ENCODE measurements around the gene SUOX.
"Not testable (repeated sequence)": the region's sequence is repeated elsewhere in the genome, so short reads cannot be mapped to it uniquely, and the experiment has no call there.

SUOX gene

DNA sequence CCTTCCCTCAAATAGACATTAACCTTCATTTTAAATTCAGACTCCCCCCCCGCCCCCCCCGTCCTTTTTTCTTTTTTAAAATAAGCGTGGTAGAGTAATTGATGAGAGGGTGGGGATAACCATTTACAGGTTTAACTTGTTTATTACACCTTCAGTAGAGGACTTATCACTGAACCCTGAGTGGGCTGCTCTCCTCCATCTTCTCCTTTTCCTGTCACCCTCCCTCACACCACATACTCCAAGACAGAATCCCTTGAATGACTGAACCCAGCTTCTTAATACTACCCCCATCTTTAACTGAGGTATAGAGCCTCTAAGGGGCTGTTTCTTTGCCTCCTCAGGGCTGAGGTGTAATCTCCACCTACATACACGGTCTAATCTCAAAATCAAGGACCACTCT lies 20.1 kb downstream of the SUOX start:
- no peak overlapping the region for H3K27ac ChIP-seq

GRCh38 chr12:56018356-56018755 lies 21.3 kb downstream of the SUOX start:
- H3K27ac ChIP-seq = no peak overlapping the region
- no peak for DNase-seq (ENCODE audit: low read depth, low spot score)

More for the DNA sequence above, 20.1 kb downstream of the SUOX start:
- no peak for DNase-seq (ENCODE audit: low read depth, low spot score)

DNA sequence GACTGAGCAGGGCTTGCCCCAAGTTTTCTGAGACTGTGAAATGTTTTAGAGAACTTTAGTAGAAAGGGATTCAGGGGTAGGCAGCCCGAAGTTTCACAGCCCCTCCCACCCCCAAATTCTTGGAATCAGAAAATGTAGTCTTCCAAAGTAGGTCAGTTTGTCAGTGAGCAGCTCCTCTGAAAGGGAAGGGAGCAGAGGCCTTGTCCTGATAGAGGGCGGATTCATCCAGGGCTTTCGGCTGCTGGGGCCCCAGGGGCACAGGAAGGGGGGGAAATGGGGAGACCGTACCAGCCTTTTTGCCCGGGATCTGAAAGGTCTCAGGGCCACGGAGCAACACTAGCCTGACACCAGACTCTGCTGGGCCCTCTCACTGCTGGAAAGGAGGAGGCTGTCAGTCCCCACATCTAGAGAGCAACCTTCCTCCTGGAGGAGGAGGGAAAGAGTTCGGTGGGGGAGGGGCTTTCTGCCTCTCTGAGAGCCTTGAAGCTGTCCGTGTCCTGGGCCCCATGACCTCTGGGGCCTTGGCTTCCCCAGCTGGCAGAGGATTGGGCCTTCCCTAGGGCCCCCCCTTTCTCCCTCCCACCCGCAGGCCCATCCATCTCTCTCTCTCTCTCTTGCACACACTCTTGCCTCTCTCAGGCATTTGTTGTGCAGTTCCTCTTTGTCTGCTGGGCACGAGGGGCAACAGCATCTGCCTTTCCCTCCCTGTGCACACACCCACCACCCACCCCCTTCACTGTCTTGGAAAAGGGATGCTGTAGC lies 23.5 kb downstream of the SUOX start, which contains the start of gene IKZF4:
Gene IKZF4 (plus strand): TSS at position 621 of the 762 bp plus-strand sequence. CDS start 451 bp downstream, outside the sequence.
- no peak within 1 kb of the TSS for H3K27ac ChIP-seq
- DNase-seq (ENCODE audit: low read depth, low spot score) = no peak

DNA sequence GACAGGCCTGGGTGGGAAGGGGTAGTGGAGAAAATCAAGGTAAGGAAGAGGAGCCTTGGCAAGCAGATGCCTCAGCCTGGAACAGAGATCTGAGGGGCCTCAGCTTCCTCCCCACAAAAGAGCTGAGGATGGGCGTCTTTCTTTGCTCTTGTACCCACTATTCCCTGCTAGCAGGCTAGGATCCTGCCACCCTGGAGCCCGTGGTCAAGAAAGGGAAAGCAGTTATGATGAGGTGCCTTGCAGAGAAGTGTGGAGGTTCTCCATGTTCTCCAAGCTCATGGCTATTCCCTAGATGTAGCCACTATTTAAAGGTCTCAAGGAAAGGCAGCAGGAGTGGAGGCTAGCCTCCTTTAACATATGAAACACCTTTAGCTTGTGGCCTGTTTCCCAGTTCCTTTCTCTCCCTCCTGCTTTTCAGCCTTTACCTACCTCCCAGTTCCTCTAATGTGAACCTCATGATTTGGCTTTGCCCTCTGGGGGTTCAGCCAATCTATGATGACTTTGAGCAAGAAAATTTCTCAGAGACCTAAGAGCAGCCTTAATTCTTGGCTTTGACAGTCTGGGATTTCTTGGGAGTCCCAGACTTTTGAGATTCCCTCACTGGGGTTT lies 24.9 kb downstream of the SUOX start:
- H3K27ac ChIP-seq = no peak overlapping the region
- DNase-seq (ENCODE audit: low read depth, low spot score) = no peak

- DNase-seq (ENCODE audit: low read depth, low spot score) = no peak
- H3K27ac ChIP-seq = peak overlapping the region; percentile 67
Observed at GRCh38 chr12:56028511-56029165, 31.6 kb downstream of the SUOX start.

DNA sequence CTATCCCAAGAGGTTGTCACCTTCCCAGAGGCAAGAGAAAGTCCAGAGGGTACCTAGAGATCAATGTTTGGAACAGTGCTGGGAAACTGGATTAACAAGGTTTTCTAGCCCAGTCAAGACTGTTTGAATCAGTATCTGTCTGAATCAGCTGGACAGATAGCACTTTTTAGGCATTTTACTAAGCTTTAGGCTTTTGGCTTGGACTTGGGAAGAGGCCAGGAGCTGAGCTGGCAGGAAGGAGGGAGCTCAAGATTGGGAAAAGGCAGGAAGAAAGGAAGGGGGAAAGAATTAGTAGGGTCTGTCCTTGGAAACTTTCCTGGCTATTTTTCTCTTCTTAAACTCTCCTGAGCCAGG lies 32.1 kb downstream of the SUOX start:
- peak overlapping the region; percentile 67 for H3K27ac ChIP-seq
- DNase-seq (ENCODE audit: low read depth, low spot score) = no peak

GRCh38 chr12:56029666-56030293 lies 32.7 kb downstream of the SUOX start:
- DNase-seq (ENCODE audit: low read depth, low spot score) = no peak

DNA sequence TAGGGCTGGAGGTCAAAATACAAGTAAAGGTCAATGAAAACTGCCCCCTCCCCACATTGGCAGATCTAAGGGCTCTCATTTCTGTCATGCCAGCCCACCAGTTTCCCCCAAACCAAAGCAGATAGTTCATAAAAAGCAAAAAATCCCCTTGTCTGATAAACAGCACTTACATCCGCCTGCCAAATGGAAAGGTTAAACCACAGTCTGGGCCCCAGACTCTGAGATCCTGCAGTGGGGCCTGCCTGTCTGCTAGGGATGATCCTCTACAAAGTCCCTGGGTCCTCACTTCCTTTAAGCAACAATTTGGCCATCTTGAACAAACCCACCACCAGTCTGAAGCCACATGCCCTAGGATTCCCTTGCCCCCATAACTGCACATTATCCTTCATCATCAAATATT lies 34.9 kb downstream of the SUOX start:
- no peak for DNase-seq (ENCODE audit: low read depth, low spot score)
- H3K27ac ChIP-seq = no peak overlapping the region

More at GRCh38 chr12:56029666-56030293, 32.7 kb downstream of the SUOX start:
- peak overlapping the region; percentile 67 for H3K27ac ChIP-seq

DNA sequence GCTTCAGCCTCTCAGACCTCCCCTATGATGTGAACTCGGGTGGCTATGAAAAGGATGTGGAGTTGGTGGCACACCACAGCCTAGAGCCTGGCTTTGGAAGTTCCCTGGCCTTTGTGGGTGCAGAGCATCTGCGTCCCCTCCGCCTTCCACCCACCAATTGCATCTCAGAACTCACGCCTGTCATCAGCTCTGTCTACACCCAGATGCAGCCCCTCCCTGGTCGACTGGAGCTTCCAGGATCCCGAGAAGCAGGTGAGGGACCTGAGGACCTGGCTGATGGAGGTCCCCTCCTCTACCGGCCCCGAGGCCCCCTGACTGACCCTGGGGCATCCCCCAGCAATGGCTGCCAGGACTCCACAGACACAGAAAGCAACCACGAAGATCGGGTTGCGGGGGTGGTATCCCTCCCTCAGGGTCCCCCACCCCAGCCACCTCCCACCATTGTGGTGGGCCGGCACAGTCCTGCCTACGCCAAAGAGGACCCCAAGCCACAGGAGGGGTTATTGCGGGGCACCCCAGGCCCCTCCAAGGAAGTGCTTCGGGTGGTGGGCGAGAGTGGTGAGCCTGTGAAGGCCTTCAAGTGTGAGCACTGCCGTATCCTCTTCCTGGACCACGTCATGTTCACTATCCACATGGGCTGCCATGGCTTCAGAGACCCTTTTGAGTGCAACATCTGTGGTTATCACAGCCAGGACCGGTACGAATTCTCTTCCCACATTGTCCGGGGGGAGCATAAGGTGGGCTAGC lies 37.7 kb downstream of the SUOX start:
- H3K27ac ChIP-seq = no peak overlapping the region
- DNase-seq (ENCODE audit: low read depth, low spot score) = no peak

DNA sequence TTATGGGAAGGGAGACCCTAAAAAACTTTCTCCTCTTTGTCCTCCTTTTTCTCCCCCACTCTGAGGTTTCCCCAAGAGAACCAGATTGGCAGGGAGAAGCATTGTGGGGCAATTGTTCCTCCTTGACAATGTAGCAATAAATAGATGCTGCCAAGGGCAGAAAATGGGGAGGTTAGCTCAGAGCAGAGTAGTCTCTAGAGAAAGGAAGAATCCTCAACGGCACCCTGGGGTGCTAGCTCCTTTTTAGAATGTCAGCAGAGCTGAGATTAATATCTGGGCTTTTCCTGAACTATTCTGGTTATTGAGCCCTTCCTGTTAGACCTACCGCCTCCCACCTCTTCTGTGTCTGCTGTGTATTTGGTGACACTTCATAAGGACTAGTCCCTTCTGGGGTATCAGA lies 40.1 kb downstream of the SUOX start:
- DNase-seq (ENCODE audit: low read depth, low spot score) = no peak
- no peak overlapping the region for H3K27ac ChIP-seq

DNA sequence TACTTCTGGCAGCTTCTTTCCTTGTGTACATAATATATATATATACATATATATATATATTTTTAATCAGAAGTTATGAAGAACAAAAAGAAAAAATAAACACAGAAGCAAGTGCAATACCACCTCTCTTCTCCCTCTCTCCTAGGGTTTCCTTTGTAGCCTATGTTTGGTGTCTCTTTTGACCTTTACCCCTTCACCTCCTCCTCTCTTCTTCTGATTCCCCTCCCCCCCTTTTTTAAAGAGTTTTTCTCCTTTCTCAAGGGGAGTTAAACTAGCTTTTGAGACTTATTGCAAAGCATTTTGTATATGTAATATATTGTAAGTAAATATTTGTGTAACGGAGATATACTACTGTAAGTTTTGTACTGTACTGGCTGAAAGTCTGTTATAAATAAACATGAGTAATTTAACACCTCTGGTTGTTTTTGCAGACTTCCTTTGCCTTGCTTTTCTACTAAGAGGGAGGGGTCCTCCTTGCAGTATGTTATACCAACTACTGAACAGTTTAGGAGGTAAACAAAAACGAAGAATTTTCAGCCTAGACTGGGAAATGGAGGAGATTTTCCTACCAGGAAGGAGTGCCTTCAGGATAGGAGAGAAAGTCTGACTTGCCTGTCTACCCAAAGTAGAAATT lies 41.1 kb downstream of the SUOX start:
- DNase-seq (ENCODE audit: low read depth, low spot score) = no peak
- H3K27ac ChIP-seq = no peak overlapping the region

GRCh38 chr12:56040151-56040550 lies 43.1 kb downstream of the SUOX start:
- no peak for DNase-seq (ENCODE audit: low read depth, low spot score)
- H3K27ac ChIP-seq = no peak overlapping the region

DNA sequence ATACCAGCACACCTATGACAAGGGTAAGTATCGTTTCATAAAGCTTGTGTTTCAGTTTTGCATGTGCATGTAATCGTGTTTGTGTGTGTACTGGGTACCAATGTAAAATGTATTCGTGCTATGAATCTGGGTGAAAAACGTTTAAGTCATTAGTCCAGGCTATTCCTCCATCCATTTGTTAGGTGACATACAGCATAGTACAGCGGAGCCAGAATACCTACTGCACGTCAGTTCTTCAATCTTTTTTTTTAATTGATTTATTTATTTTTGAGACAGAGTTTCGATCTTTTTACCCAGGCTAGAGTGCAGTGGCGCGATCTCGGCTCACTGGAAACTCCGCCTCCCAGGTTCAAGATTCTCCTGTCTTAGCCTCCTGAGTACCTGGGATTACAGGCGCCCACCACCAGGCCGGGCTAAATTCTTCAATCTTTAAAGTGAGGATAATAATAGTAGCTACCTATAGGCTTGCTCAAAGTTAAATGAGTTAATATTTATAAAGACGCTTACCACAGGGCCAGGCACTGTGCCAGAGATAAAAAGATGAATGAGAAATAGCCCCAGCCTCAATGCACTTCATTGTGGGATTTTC lies 44.0 kb downstream of the SUOX start:
- peak overlapping the region; percentile 88 for H3K27ac ChIP-seq
- DNase-seq (ENCODE audit: low read depth, low spot score) = no peak

DNA sequence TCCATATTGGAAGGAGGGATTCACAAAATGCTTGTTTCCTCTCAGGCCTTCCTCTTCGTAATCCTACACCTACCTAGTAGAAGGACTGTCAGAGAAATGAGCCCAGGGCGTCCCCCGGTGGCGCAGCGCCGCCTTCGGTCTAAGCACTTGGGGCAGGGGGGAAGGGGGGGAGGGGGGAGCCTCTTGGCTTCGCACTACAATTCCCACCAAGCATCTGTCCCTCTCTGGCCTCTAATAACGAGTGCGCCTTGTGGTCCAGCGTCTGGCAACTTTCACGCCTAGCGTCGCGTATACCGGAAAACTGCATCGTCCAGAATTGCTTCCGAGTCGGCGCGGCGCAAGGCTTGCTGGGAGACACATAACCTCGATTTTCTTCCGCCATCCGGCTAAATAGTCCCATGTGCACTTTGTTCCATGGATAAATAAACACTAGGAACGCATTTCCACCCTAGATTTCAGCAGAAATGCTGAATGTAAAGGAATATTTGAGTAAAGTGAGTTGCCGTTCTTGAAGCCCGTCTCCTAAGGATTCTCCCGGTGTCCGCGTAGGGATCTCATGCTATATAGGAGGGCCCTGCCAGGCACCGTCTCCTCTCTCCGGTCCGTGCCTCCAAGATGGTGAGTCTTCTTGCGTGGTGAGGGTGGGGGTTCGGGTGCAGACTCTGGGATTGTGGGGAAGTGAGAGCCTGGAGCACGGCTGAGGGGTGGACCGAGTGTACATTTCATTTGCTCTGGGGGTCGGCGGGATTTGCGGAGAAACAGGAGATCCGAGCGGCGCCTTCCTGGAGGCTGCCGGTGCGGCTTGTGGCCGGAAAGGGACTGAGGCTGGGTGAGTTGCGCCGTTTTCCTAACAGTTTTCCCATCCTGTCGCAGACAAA lies 44.7 kb downstream of the SUOX start, which contains the start of gene RPS26:
Gene RPS26 (plus strand): TSS at position 367 of the 878 bp plus-strand sequence. CDS start 249 bp downstream, at position 616.
- DNase-seq (ENCODE audit: low read depth, low spot score) = peak; percentile 94

DNA sequence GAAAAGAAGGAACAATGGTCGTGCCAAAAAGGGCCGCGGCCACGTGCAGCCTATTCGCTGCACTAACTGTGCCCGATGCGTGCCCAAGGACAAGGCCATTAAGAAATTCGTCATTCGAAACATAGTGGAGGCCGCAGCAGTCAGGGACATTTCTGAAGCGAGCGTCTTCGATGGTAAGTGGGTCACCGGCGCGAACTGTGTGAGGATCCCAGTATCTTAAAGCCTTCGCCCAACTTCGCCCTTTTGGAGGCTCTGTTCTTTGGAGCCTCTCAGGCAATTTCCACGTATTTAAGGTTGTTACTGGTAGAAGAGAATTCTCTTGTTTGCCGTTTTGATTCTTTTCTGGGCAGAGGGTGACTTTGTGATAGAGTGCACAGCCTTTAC lies 45.3 kb downstream of the SUOX start:
- H3K27ac ChIP-seq = peak overlapping the region; percentile 88
- DNase-seq (ENCODE audit: low read depth, low spot score) = not testable (repeated sequence)

More for the DNA sequence above, 44.7 kb downstream of the SUOX start, which contains the start of gene RPS26:
- H3K27ac ChIP-seq = peak within 1 kb of the TSS; percentile 88

DNA sequence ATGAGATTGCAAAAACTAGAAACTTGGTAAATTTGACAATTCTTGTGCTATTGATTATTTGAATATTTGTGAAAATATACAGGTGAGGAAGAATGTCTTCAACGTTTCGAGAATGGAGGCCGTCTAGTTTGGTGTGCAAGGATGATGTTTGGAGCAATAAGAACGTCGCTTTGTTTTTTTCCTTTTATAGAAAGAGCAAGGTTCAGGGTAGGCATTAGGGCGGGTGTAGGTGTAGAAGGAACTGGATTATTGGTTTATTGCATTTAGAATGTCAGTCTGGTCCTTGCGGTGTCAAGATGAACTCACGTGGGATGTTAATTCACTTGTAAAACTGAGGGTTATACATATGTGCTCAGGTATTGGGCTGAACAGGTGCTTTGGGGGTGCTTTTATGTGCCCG lies 45.8 kb downstream of the SUOX start:
- DNase-seq (ENCODE audit: low read depth, low spot score) = no peak

DNA sequence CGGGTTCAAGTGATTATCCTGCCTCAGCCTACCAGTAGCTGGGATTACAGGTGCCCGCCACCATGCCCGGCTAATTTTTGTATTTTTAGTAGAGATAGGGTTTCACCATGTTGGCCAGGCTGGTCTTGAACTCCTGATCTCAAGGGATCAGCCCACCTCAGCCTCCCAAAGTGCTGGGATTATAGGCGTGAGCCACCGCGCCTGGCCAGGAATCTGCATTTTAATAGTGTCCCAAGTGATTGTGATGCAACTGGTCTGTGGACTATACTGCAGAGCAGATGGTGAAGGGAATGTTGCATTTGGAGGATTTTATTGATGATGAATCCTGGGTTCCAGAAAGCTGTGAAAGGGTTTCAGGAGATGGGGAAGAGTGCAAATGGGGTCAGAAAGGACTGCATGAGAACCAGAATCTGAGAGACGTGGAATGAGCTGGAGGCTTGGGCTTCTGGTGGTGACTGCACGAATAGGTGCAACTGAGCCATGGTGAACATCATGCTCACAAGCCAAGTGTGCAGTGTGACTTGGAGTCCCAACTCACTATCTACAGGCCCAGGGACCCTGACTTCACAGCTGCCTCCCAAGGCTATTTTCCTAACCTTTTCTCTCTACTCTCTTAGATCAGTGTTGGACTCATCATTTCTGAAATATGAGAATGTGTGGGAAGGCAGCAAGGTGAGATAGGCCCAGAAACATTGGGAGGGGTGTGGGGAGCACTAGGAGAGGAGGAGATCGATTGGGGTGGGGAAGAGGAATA lies 49.1 kb downstream of the SUOX start:
- peak overlapping the region; percentile 40 for H3K27ac ChIP-seq
- DNase-seq (ENCODE audit: low read depth, low spot score) = no peak

More for the DNA sequence above, 45.8 kb downstream of the SUOX start:
- peak overlapping the region; percentile 88 for H3K27ac ChIP-seq
